Nephron progenitor cell (in vitro differentiated cells): ENCODE results near the gene UBASH3B.
"Not testable (repeated sequence)": the region's sequence is repeated elsewhere in the genome, so short reads cannot be mapped to it uniquely, and the experiment has no call there.

Source experiments
- DNase-seq: peaks from one replicate; pipeline ENCODE4 v3.0.0; 2021
- H3K27ac Mint-ChIP-seq: 2 replicates; pipeline ENCODE4 v1.8.0; 2021; ENCODE audit warnings: mild to moderate bottlenecking, moderate library complexity, mixed read lengths
- H3K27me3 Mint-ChIP-seq: 2 replicates; pipeline ENCODE4 v1.8.0; 2021; ENCODE audit warnings: mild to moderate bottlenecking, low read depth, mixed read lengths; ENCODE audit not compliant: poor library complexity
- H3K36me3 Mint-ChIP-seq: 2 replicates; pipeline ENCODE4 v1.8.0; 2021; ENCODE audit warnings: low read depth, mixed read lengths
- H3K4me1 Mint-ChIP-seq: 2 replicates; pipeline ENCODE4 v1.8.0; 2021; ENCODE audit warnings: mixed read lengths
- H3K4me3 Mint-ChIP-seq: 2 replicates; pipeline ENCODE4 v1.8.0; 2021; ENCODE audit warnings: mild to moderate bottlenecking, moderate library complexity, mixed read lengths
- H3K9me3 Mint-ChIP-seq: 2 replicates; pipeline ENCODE4 v1.8.0; 2021; ENCODE audit warnings: mild to moderate bottlenecking, moderate library complexity, mixed read lengths
- TF ChIP-seq, protein P1 (sequence below): fragments of 200-600 bp; sonication (generic); IDR thresholded peaks from 2 replicates; pipeline ENCODE4 v1.5.0; 2021; ENCODE audit warnings: antibody characterized with exemption

UBASH3B gene

GRCh38 chr11:122618927-122619326, 36.6 kb upstream of the UBASH3B start:
- Mint-ChIP-seq H3K4me1 (peaks cover 5% of the 10 kb centered on the region), H3K9me3 (peaks cover 18% of the 10 kb centered on the region), H3K27ac (no peak overlapping the region), H3K27me3 (peaks cover 18% of the 10 kb centered on the region), H3K36me3 (peaks cover 5% of the 10 kb centered on the region), H3K4me3 (no peak overlapping the region)
- TF ChIP-seq, protein P1, sequence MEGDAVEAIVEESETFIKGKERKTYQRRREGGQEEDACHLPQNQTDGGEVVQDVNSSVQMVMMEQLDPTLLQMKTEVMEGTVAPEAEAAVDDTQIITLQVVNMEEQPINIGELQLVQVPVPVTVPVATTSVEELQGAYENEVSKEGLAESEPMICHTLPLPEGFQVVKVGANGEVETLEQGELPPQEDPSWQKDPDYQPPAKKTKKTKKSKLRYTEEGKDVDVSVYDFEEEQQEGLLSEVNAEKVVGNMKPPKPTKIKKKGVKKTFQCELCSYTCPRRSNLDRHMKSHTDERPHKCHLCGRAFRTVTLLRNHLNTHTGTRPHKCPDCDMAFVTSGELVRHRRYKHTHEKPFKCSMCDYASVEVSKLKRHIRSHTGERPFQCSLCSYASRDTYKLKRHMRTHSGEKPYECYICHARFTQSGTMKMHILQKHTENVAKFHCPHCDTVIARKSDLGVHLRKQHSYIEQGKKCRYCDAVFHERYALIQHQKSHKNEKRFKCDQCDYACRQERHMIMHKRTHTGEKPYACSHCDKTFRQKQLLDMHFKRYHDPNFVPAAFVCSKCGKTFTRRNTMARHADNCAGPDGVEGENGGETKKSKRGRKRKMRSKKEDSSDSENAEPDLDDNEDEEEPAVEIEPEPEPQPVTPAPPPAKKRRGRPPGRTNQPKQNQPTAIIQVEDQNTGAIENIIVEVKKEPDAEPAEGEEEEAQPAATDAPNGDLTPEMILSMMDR, result no peak
- DNase-seq, result no peak

DNA sequence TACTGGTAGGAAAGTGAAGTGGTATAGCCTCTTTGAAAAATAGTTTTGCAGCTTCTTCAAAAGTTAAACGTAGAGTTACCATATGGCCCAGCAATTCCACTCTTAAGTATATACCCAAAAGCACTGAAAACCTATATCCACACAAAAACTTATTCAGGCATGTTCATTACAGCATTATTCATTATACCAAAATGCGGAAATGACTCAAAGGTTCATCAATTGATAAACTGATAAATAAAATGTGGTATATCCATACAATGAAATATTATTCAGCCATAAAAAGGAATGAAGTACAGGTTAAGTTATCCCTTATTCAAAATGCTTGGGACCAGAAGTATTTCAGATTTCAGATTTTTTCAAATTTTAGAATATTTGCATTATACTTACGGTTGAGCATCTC, 35.8 kb upstream of the UBASH3B start:
- H3K27me3 Mint-ChIP-seq, result peaks cover 20% of the 10 kb centered on the region
- H3K27ac Mint-ChIP-seq, result no peak overlapping the region
- DNase-seq, result no peak
- H3K9me3 Mint-ChIP-seq, result peaks cover 18% of the 10 kb centered on the region
- no peak overlapping the region for H3K4me3 Mint-ChIP-seq
- H3K4me1 Mint-ChIP-seq, result peaks cover 5% of the 10 kb centered on the region
- H3K36me3 Mint-ChIP-seq, result peaks cover 5% of the 10 kb centered on the region
- TF ChIP-seq, protein P1, result no peak

DNA sequence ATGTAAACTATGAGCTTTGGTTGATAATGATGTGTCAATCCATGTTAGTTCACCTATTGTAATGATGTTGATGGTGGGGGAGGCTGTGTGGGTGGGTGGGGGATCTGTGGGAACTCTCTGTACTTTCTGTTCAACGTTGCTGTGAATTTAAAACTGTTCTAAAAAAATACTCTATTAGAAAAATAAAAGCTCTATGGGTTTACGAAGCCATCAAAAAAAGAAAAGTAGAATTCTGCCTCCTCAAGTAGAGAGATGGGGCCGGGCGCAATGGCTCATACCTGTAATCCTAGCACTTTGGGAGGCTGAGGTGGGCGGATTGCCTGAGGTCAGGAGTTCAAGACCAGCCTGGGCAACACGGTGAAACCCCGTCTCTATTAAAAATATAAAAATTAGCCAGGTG, 30.0 kb upstream of the UBASH3B start:
- H3K27ac Mint-ChIP-seq, result not testable (repeated sequence)

DNA sequence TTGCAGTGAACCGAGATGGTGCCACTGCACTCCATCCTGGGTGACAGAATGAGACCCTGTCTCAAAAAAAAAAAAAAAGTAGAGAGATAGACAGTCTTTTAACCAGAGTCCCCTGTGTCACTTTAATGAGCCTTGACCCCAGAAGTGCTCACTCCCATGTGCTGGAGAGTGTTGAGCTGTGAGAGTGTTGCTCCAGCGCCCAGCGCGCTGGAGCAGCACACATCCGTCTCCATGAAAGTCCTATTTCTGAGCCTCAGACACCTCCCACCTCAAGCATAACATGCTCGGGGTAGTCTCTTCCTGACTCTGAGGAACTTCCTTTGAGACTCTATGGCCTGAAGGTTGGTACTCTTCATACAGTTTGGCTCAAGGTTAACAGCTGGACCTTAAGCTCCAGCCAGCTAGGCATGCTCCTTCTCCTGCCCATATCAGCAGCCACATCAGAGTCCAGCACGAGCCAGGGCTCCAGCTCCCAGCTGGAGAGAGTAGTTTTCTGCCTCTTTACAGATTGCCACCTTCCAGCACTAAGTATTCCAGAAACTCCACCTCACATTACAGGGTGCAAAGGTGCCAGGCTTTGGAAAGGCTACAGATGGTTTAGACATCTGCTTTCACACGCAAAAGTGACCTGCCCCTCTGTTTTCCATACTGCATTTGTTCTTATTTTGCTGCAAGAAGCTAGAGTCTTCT, 29.4 kb upstream of the UBASH3B start:
- H3K27ac Mint-ChIP-seq, result peak overlapping the region; percentile 81
- H3K27me3 Mint-ChIP-seq, result peaks cover 14% of the 10 kb centered on the region
- H3K4me3 Mint-ChIP-seq, result no peak overlapping the region
- no peak for DNase-seq
- no peaks in the 10 kb centered on the region for H3K36me3 Mint-ChIP-seq
- H3K4me1 Mint-ChIP-seq, result peaks cover 26% of the 10 kb centered on the region
- no peaks in the 10 kb centered on the region for H3K9me3 Mint-ChIP-seq
- TF ChIP-seq, protein P1, result no peak

More for the DNA sequence above, 30.0 kb upstream of the UBASH3B start:
- not testable (repeated sequence) for DNase-seq, H3K4me3 Mint-ChIP-seq, H3K9me3 Mint-ChIP-seq, H3K36me3 Mint-ChIP-seq
- Mint-ChIP-seq H3K4me1 (peaks cover 25% of the 10 kb centered on the region), H3K27me3 (peaks cover 14% of the 10 kb centered on the region)

DNA sequence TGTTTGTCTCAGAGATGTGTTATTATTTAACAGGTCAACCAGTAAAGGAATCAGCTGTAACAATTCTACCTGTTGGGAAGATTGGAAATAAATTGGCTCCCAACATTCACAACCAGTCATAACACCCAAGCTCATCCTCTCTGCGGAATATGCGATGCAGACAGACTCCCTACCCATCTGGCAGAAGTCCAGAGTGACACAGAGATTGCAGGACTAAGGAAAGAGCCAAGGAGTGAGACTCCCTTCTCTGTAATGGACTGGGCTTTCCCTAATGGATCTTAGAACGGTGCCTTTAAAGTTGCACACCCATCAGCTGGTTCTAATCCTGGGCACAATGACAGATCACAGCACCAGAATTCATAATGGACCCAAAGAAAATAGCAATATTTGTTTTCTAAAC, 27.8 kb upstream of the UBASH3B start:
- Mint-ChIP-seq H3K4me3 (no peak overlapping the region), H3K27me3 (peaks cover 8% of the 10 kb centered on the region), H3K36me3 (no peaks in the 10 kb centered on the region), H3K9me3 (no peaks in the 10 kb centered on the region), H3K27ac (no peak overlapping the region), H3K4me1 (peaks cover 21% of the 10 kb centered on the region)
- TF ChIP-seq, protein P1, result no peak
- no peak for DNase-seq

GRCh38 chr11:122628810-122629555, 26.5 kb upstream of the UBASH3B start:
- DNase-seq, result peak; percentile 75
- H3K4me1 Mint-ChIP-seq, result peaks cover 26% of the 10 kb centered on the region
- no peak overlapping the region for H3K4me3 Mint-ChIP-seq
- peaks cover 7% of the 10 kb centered on the region for H3K27me3 Mint-ChIP-seq
- TF ChIP-seq, protein P1, result peak; percentile 82
- H3K36me3 Mint-ChIP-seq, result no peaks in the 10 kb centered on the region
- H3K27ac Mint-ChIP-seq, result no peak overlapping the region
- no peaks in the 10 kb centered on the region for H3K9me3 Mint-ChIP-seq
